ENCODE results near the gene MIEN1.
"Not testable (repeated sequence)": the region's sequence is repeated elsewhere in the genome, so short reads cannot be mapped to it uniquely, and the experiment has no call there.

Gene MIEN1, protein sequence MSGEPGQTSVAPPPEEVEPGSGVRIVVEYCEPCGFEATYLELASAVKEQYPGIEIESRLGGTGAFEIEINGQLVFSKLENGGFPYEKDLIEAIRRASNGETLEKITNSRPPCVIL

DNA sequence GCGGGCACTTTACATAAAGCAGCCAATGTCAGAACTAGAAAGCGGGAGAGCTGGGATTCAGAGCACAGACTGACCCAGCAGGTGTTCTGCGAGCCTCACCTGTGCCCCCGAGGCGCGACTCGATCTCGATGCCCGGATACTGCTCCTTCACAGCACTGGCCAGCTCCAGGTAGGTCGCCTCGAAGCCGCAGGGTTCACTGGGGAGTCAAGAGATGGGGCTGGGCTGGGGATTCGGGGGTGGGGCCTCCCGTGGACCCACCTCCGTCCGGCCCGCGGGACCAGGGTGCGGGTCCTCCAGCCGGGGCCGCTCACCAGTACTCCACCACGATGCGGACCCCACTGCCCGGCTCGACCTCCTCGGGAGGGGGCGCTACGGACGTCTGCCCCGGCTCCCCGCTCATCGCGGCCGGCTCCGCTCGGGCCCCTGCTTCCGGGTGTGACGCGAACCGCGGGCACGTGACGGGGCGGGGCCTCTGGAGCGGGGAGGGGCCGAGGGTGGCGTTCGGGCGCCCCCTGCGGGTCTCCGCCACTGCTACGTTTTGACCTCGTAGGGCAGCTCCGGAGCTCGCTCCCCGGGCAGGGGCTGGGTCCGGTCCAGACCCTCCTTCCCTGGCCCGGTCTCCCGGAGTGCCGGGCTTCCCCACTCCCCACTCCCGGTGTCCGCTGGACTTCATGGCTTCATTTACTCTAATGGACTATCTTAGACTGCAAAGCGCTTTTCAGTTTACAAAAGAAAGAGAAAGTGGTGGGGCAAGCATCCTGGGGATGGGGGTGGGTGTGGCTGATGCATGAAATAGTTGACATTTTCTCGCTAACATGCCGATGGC lies at the start of gene MIEN1:
TSS of gene MIEN1 (minus strand) at position 438 of the 827 bp plus-strand sequence. CDS start at position 401, 37 bp downstream.
- peak; percentile 72 for DNase-seq

DNA sequence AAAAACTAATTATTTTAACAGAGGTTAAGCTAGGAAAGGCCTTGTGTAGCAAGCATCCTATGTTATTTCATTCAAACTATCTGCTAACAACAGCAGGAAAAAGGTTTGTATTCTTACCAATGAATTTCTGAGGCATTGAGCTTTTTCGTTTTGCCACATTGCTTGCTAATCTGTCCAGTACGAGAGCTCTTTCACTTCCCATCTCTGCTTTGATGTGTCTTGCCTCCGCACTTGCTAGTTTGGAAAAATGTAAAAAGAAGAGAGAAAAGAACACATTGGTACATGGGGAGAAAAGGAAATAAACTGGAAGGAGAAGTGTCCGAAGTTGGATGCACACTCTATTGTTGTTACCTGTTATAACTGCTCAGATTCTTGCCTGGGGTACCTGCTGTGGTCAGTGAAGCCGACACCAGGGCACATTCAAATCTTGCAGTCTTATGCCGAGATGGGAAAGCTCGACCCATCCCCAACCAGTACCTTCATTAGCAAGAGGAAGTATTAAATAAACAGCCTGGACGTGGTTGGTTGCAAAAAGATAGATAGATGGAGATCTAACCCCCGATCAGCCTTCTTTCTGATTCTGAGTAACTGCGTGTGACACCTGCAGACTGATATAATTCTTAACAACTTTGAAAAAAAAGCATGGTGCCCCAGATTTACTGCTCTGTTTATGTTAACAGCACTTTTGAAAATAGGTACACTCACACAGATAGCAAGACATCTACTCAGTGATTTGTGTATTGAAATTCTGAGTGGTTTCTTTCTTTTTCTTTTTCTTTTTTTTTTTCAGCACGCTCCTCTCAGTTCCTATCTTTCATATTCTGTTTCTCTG lies 47.4 kb upstream of the MIEN1 start:
- peak; percentile 32 for DNase-seq

DNA sequence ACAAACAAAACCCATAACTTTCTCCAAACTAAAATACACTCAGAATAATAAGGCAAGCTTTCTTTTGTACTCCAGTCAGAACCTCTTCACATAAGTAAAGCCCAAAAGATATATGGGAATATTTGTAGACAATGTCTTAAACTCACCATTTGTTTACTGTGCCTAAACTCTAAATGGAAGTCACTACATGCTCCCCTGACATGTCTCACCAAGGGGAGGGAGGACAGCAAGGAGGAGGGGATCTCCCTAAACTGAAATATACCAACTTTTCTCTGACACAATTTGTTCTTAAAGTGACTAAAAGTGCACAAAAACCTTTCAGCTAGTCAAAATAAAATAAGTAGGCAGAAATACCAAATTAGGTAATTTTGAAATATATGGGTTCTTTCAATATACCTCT lies 45.9 kb upstream of the MIEN1 start:
- DNase-seq, result no peak

DNA sequence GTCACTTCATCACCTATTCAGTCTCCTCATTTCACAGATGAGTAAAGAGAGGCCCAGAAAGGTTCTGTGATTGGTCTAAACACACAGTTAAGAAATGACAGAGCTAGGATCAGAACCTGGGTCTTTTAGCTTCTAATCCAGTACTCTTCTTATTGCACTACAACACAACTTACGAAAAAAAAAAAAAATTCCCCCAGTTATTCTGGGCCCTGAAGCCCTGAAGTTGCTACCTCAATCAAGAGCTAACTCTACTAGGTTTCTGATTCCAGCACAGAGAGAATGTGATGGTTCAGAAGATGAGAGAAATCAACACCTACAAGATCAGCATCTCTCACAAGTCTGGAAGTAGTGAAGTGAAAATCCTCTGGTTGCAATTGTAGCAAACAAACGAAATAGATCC lies 44.7 kb upstream of the MIEN1 start:
- DNase-seq, result no peak

DNA sequence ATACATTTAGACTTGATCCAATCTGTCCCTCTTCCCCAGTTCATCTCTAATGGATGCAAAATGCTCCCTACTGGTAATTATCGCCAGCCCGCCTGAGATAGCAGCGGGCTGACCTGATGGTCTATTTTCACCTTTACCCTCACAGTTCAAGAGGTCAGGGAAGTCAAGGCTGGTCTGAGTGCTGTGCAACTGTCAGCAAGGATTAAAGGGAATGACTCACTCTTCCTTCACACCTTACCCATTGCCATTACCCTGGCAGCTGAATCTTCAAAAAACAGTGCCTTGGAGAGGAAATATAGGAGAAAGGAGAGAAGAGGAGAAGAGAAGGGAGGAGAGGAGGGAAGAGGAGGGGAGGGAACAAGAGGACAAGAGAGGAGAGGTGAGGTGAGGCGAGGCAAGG lies 43.7 kb upstream of the MIEN1 start:
- DNase-seq, result no peak

DNA sequence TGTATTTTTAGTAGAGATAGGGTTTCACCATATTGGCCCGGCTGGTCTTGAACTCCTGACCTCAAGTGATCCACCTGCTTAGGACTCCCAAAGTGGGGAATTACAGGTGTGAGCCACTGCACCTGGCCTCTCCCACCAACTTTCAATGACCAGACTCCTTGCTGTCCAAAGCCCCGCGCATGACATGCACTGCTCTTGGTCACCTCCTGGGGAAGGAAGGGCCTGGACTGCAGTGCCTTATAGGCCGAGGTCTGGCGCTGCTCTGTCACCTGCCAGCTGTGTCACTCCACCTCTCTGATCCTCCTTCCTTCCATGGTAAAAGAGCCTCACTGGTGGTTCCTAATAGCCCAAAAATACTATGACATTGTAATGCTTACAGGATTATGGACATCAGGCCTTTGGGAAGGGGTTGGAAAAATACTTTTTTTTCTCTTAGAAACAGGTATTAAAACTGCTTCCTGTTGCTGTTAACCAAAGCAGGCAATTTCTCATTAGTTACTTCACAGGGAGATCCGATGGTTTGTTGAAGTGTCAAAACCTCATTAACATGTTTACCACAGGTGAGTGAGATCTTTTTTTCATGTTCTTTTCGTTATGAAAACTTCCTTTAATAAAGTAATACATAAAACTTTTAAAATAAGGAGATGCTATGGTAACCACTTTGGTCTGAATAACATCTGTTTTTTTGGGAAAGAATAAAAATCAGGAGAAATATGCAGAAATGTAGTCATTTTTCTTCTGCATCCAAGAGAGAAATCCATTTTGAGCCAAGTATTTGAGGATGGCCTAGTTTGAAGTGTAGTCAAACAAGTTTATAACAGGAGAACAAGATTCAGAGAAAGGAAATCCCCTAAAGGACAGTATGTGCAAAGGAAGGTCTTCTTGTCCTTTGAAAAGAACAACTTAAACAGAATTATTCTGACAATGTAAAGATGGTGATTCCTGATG lies 42.9 kb upstream of the MIEN1 start:
- DNase-seq, result no peak

DNA sequence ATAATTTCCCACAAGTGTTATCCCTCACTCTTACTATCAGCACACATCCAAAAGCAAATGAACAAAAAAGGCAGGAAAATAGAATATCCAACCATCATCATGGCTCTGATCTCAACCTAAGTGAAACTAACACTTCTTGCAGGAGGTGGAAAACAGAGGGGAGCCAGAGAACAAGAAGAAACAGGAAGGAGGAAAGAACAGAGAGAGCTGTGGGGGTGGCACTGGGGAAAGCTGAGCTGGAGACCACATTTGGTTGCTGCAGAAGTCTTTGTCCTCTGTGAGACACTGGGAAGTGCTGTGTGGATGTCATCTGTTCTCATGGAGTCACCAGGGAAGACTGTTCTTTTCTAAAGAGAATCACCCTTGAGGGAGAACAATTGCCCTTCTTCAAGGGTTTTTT lies 42.1 kb upstream of the MIEN1 start:
- DNase-seq, result no peak

DNA sequence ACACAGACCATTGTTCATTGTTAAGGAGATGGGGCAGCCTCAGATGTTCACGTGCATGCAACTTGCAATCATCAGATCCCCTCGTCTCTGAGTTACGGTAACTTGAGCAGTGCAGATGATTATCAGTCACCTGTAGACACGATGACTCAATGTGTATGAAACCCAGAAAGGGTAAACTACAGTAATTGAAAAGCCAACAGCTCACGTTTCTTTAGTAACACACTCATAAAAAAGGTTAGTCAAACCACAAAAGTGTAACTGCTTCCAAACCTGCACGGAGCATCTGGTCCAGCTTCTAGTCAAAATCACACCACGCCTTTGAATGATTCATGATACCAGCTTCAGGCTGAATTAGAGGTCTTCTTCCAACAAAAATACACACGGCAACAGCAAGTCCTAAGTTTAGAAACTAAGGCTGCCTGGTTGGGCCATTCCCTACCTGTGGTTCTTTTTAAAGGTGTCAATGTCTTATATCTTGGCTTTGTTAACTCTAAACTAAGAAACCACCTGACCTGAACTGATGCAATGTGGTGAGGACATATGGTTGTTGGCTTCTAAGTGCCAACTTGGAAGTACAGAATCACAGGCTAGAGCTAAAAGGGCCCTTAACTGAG lies 39.7 kb upstream of the MIEN1 start:
- peak; percentile 92 for DNase-seq

DNA sequence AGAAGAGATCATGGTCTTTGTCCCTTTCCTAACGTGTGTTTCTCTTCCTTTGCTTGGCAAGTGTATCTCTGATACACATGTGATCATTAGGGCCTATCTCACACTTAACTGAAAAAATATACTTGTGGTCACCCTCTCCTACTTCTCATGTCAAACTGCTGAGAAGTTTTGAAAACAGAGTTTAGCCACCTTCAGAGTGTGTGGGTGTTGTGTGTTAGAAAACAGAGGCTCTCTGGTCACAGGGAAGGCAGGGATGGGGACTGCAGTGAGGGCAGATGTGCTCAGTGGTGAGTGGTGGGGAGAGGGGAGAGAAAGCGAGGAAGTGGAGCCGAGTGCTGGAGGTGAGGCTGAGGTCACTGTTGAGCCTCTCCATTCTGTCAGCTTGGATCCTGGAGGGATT lies 36.8 kb upstream of the MIEN1 start:
- no peak for DNase-seq

DNA sequence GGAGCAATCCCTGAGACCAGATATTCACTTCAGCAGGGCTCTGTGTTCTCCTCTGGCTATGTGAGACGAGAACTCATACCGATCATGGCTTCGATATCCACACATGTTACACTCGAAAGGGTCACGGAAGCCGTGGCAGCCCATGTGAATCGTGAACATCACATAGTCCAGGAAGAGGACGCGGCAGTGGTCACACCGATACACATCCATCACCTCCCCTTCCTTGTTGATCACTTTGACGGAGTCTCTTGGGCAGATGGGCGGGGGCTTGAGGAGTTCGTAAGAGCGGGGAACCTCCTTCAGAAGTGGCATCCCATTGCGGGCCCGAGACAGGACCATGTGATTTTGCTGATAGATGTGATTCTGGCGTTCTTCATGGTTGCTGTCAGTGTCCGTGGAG lies 35.4 kb upstream of the MIEN1 start:
- no peak for DNase-seq

DNA sequence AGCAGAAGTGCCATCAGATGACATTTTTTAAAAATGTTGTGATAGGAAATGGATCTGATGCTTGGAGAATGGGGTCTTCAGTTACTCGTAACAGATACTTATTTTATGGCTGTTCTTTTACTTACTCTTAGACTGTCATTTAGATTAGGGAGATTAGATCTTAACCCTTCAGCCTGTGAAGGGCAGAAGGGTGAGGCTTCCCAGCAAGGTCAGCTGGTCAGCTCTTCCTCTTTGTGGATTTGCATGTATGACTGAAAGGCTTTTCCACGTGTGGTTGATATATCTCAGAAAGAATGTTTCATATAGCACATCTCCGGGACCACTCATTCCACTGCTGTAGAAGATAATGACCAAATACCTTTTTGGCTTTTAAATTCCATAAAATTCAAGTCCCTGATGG lies 34.8 kb upstream of the MIEN1 start:
- DNase-seq, result no peak

DNA sequence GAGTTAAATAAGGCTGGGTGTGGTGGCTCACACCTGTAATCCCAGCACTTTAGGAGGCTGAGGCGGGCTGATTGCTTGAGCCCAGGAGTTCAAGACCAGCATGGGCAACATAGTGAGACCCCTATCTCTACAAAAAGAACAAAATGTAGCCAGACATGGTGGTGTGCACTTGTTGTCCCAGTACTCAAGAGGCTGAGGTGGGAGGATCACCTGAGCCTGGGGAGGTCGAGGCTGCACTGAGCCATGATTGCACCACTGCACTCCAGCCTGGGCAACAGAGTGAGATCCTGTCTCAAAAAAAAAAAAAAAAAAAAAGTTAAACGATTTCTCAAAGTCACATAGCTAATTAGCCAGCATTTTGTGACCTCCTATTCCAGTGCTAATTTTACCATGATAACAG lies 33.8 kb upstream of the MIEN1 start:
- not testable (repeated sequence) for DNase-seq

DNA sequence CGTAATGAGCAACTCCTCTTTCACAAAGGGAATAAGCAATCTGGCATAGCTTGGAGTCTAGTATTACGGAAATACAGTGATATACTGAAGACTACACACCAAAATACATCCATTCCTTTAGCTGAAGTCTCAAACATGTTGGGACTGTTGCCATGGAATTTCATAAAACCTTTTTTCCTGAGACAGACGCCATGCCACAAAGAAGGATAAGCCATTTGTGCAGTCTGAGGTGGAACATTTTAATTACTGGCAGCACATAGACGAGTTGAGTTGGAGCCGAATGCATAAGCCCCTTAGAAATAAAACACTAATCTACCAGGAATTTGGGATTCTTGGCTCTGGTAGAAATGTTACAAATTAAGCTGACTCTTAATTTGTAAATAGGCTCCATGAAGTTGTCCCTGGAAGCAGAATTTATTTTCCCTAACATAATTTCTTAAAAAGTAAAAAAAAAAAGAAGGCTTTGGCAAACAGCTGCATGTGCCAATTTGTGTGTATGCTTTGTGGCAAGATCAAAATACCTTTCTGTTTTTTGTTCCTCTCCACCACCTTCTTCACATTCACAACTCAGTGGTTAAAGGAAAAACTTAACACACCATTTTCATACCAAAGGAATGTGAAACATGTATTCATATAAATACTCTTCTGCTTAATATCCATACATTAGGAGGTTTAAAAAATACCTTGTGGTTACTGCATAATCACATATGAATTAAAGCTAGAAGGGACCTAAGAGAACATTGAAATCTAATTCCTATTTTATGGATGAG lies 32.9 kb upstream of the MIEN1 start:
- no peak for DNase-seq

DNA sequence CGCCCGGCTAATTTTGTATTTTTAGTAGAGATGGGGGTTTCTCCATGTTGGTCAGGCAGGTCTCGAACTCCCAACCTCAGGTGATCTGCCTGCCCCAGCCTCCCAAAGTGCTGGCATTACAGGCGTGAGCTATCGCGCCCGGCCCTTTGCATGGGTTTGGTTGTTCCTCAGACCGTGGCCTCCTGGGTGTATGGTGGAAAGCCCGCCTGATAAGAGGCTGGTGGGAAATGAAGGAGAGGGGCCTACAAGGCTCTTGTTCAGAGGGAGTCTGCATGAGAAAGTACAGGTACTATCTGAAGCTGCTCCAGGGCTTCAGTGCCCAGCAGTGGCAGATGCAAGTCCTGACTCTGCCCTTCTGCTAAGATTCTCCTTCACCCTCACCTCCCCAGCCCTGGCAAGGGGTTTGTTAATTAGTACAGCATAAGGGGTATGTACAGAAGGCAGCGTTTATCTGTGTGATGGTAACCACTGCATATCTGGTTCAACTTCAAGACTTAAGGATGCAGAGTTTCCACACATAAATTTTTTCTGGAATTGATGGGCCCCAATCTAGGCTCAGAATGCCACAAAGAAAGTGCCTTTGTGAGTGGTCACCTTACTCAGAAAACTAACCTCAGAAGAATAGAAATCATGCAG lies 31.6 kb upstream of the MIEN1 start:
- DNase-seq, result no peak

DNA sequence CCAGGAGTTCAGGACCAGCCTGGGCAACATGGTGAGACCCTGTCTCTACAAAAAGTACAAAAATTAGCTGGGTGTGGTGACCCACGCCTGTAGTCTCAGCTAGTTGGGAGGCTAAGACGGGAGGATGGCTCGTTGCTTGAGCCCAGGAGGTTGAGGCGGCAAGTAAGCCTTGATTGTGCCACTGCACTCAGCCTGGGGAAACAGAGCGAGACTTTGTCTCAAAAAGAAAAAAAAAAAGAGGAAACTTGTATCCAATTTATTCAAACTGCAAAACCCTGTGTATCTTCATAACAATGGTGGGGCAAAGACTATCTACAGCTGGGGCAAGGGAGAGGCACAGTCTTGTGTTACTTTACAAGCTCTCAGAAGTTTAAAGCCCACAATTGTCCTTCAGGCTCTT lies 28.9 kb upstream of the MIEN1 start:
- no peak for DNase-seq

DNA sequence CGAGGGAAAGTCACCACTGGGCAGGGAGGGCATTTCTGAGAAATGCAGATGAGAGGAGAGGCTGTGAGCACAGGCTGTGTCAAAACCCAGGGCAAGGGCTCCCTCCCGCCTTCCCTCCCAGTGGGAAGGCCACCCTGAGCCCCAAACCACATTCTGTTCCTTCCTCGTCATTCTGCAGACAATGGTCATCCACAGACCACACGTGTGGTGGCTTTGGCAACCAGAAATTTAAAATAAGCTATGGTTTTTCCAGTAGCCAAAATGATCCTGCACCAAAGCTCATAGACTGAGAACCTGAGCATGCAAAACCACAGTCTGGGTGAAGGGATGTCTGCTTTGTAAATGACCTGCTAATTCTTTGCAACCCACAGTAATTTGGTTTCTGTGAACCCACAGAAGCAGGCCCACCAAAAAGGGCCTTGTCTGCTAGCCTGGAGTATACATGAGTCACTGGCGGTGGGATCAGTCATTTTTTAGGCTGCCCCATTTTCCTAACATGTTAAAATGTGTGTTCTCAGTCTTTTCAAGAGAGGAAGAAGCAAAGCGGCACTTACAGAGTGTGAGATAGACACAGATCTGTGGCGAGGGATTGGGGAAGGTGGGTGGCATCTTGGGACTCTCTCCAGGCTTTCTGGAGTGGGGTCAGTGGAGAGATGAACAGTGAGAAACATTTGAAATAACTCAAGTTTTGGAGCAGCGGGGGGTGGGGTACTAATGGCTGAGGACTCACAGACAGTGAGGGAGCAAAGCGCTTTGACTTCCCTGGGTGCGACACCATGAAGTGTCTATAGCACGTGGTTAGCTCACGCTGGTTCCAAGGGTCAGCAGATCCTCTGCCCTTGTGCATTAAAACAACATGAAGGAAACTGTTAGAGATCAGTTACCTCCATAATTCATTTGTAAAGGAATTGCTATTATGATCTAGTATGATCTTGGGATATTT lies 27.9 kb upstream of the MIEN1 start:
- no peak for DNase-seq

DNA sequence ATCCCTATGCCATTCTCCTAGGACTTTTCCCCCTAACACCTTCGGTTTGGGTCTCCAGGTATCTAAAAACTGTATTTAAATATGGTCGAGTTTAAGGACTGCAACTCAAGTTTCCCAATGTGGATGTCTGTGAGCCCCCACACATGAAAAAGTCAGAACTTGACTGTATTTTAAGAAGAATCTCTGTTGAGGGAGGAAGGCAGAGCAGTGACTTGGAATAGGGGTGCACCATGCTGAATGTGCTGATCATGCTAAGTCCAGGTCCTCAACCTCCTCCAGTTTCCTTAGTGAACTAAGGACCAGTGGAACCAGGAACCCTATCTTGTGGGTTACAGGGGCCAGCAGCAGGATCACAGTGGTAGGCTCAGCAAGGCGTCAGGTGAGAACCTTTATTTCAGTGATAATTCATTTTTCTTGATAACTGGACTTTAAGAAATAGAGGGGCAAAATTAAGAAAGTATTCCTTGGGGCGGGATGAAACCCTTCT lies 26.9 kb upstream of the MIEN1 start:
- DNase-seq, result no peak

DNA sequence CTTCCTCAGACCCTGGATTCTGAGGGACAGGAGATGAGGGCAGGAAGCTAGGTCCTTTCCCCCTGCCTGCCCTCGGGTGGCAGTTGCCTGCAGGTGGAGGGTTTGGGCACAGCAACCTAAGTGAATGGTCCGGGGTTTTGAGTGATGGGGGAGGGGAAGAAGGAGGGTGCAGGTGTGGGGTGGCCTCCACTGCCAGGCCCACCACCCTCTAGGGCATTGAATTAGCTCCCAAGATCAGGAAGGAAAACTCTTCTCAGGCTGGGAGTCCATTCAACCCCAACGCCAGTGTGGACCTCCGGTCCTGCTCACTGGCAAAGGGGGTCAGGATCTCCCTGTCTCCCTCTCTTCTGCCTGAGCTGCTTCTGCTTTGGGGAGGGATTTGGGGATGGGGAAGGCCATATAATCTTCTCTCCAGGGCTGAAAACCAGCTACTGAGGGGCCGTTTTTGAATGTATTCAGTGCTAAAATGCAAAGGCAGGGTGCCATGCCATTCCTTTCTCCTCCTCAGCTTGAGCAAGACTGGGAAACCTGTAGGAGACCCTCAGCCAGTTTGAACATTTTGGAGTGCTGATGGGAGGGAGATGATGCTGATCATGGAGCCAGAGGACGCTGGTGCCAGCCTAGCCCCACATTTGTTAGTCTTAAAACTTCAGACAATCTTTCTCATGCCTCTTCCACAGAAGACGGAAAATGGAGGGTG lies 26.2 kb upstream of the MIEN1 start:
- DNase-seq, result no peak
